ENCODE results near the gene STRAP. TPM values are rescaled to one million over a fixed set of nuclear protein-coding genes. Genes with fewer than 3 reads are reported as not detected.

STRAP gene
- total and polyA plus RNA-seq, 2 of the 8 experiments (the other 6 are each of a cell fraction or from before 2014, with no cell fraction given) = 107 to 251 TPM

GRCh38 chr12:15882118-15882971 lies at the start of gene STRAP (continued):
- peak; percentile 15 for TF ChIP-seq TAF7 (optimal IDR thresholded peaks at IDR 0.05; ENCODE audit: borderline replicate concordance, low read depth, low read length)
- no peak for TF ChIP-seq BRCA1 (IDR thresholded peaks at IDR 0.05; ENCODE audit: low read depth, low read length)
- 0 out of 2 replicates have a peak, but pooled peaks have one; percentile 58 for TF ChIP-seq JUND (IDR thresholded peaks at IDR 0.05; ENCODE audit: low read length)
- no peak for TF ChIP-seq SUZ12 (IDR thresholded peaks at IDR 0.05; ENCODE audit: low read length)
- TF ChIP-seq CREB1 (IDR thresholded peaks at IDR 0.05) = peak; percentile 98
- peak; percentile 90; the same call in 1 of the 2 replicates for TF ChIP-seq GABPA (IDR thresholded peaks at IDR 0.05; ENCODE audit: borderline replicate concordance, insufficient read depth, low read length)
- TF ChIP-seq PHF8 (conservative IDR thresholded peaks at IDR 0.05; ENCODE audit: low read depth, low read length) = peak; percentile 88
- TF ChIP-seq KDM4A (IDR thresholded peaks at IDR 0.05; ENCODE audit: low read depth, low read length, severe bottlenecking) = peak; percentile 58
- TF ChIP-seq RBBP5 (IDR thresholded peaks at IDR 0.05; ENCODE audit: borderline replicate concordance, low read depth, low read length) = no peak; the same call in 1 of the 2 replicates
- TF ChIP-seq POLR2A (IDR thresholded peaks at IDR 0.05; ENCODE audit: control extremely low read depth in 1 of 2, low read depth in 2 of 2, low read length in 2 of 2) = peak; percentile 92 to 99

Measured in H1 (cell line).